ENCODE data around the gene ST8SIA1.
A peak's percentile ranks its signal among the peaks of the same experiment; 100 is the strongest.

ST8SIA1 gene

GRCh38 chr12:22312336-22312735 is 22.2 kb downstream of the ST8SIA1 start:
- H3K9ac ChIP-seq (ENCODE audit: low read depth in 1 of 2, low read length in 2 of 2) = no peak overlapping the region
- H3K4me3 ChIP-seq (ENCODE audit: low read length in 2 of 2) = no peak overlapping the region
- no peak overlapping the region for H3K27ac ChIP-seq (ENCODE audit: low read depth in 2 of 2, low read length in 2 of 2)
- no peaks in the 10 kb centered on the region for H3K27me3 ChIP-seq (ENCODE audit: control insufficient read depth in 2 of 2, insufficient read depth in 2 of 2, low read length in 2 of 2)
- H3K9me3 ChIP-seq (ENCODE audit: control insufficient read depth in 2 of 2, low read length in 2 of 2) = no peaks in the 10 kb centered on the region
- H3K4me1 ChIP-seq (ENCODE audit: control insufficient read depth in 2 of 2, insufficient read depth in 2 of 2, low read length in 2 of 2) = no peaks in the 10 kb centered on the region
- H3K36me3 ChIP-seq (ENCODE audit: control insufficient read depth in 2 of 2, insufficient read depth in 2 of 2, low read length in 2 of 2) = no peaks in the 10 kb centered on the region

- no peaks in the 10 kb centered on the region for H3K4me1 ChIP-seq (ENCODE audit: control insufficient read depth in 2 of 2, insufficient read depth in 2 of 2, low read length in 2 of 2)
- H3K4me3 ChIP-seq (ENCODE audit: low read length in 2 of 2) = no peak overlapping the region
- no peaks in the 10 kb centered on the region for H3K9me3 ChIP-seq (ENCODE audit: control insufficient read depth in 2 of 2, low read length in 2 of 2)
- H3K27ac ChIP-seq (ENCODE audit: low read depth in 2 of 2, low read length in 2 of 2) = no peak overlapping the region
- H3K9ac ChIP-seq (ENCODE audit: low read depth in 1 of 2, low read length in 2 of 2) = no peak overlapping the region
- H3K27me3 ChIP-seq (ENCODE audit: control insufficient read depth in 2 of 2, insufficient read depth in 2 of 2, low read length in 2 of 2) = no peaks in the 10 kb centered on the region
- no peaks in the 10 kb centered on the region for H3K36me3 ChIP-seq (ENCODE audit: control insufficient read depth in 2 of 2, insufficient read depth in 2 of 2, low read length in 2 of 2)
These were observed 23.8 kb downstream of the ST8SIA1 start for GRCh38 chr12:22310709-22311108.

- no peak overlapping the region for H3K9ac ChIP-seq (ENCODE audit: low read depth in 1 of 2, low read length in 2 of 2)
- no peaks in the 10 kb centered on the region for H3K4me1 ChIP-seq (ENCODE audit: control insufficient read depth in 2 of 2, insufficient read depth in 2 of 2, low read length in 2 of 2)
- H3K36me3 ChIP-seq (ENCODE audit: control insufficient read depth in 2 of 2, insufficient read depth in 2 of 2, low read length in 2 of 2) = no peaks in the 10 kb centered on the region
- H3K27me3 ChIP-seq (ENCODE audit: control insufficient read depth in 2 of 2, insufficient read depth in 2 of 2, low read length in 2 of 2) = no peaks in the 10 kb centered on the region
- no peak overlapping the region for H3K27ac ChIP-seq (ENCODE audit: low read depth in 2 of 2, low read length in 2 of 2)
- no peaks in the 10 kb centered on the region for H3K9me3 ChIP-seq (ENCODE audit: control insufficient read depth in 2 of 2, low read length in 2 of 2)
- no peak overlapping the region for H3K4me3 ChIP-seq (ENCODE audit: low read length in 2 of 2)
These were observed 24.2 kb downstream of the ST8SIA1 start for GRCh38 chr12:22310275-22310674.

- H3K9me3 ChIP-seq (ENCODE audit: control insufficient read depth in 2 of 2, low read length in 2 of 2) = no peaks in the 10 kb centered on the region
- no peak overlapping the region for H3K4me3 ChIP-seq (ENCODE audit: low read length in 2 of 2)
- no peaks in the 10 kb centered on the region for H3K27me3 ChIP-seq (ENCODE audit: control insufficient read depth in 2 of 2, insufficient read depth in 2 of 2, low read length in 2 of 2)
- no peaks in the 10 kb centered on the region for H3K4me1 ChIP-seq (ENCODE audit: control insufficient read depth in 2 of 2, insufficient read depth in 2 of 2, low read length in 2 of 2)
- no peak overlapping the region for H3K27ac ChIP-seq (ENCODE audit: low read depth in 2 of 2, low read length in 2 of 2)
- no peak overlapping the region for H3K9ac ChIP-seq (ENCODE audit: low read depth in 1 of 2, low read length in 2 of 2)
- no peaks in the 10 kb centered on the region for H3K36me3 ChIP-seq (ENCODE audit: control insufficient read depth in 2 of 2, insufficient read depth in 2 of 2, low read length in 2 of 2)
These were observed 26.7 kb downstream of the ST8SIA1 start for GRCh38 chr12:22307811-22308210.

- H3K4me3 ChIP-seq (ENCODE audit: low read length in 2 of 2) = no peak overlapping the region
- H3K27me3 ChIP-seq (ENCODE audit: control insufficient read depth in 2 of 2, insufficient read depth in 2 of 2, low read length in 2 of 2) = no peaks in the 10 kb centered on the region
- H3K4me1 ChIP-seq (ENCODE audit: control insufficient read depth in 2 of 2, insufficient read depth in 2 of 2, low read length in 2 of 2) = no peaks in the 10 kb centered on the region
- H3K9me3 ChIP-seq (ENCODE audit: control insufficient read depth in 2 of 2, low read length in 2 of 2) = no peaks in the 10 kb centered on the region
- no peak overlapping the region for H3K27ac ChIP-seq (ENCODE audit: low read depth in 2 of 2, low read length in 2 of 2)
- no peak overlapping the region for H3K9ac ChIP-seq (ENCODE audit: low read depth in 1 of 2, low read length in 2 of 2)
- H3K36me3 ChIP-seq (ENCODE audit: control insufficient read depth in 2 of 2, insufficient read depth in 2 of 2, low read length in 2 of 2) = no peaks in the 10 kb centered on the region
These were observed 28.2 kb downstream of the ST8SIA1 start for GRCh38 chr12:22306311-22306710.

GRCh38 chr12:22304341-22304740 is 30.2 kb downstream of the ST8SIA1 start:
- Histone ChIP-seq H3K36me3 (ENCODE audit: control insufficient read depth in 2 of 2, insufficient read depth in 2 of 2, low read length in 2 of 2) (no peaks in the 10 kb centered on the region), H3K27ac (ENCODE audit: low read depth in 2 of 2, low read length in 2 of 2) (peak overlapping the region in 1 of 2 donors; percentile 4), H3K27me3 (ENCODE audit: control insufficient read depth in 2 of 2, insufficient read depth in 2 of 2, low read length in 2 of 2) (no peaks in the 10 kb centered on the region), H3K9ac (ENCODE audit: low read depth in 1 of 2, low read length in 2 of 2) (no peak overlapping the region), H3K4me1 (ENCODE audit: control insufficient read depth in 2 of 2, insufficient read depth in 2 of 2, low read length in 2 of 2) (no peaks in the 10 kb centered on the region), H3K4me3 (ENCODE audit: low read length in 2 of 2) (no peak overlapping the region), H3K9me3 (ENCODE audit: control insufficient read depth in 2 of 2, low read length in 2 of 2) (peaks cover 0 to 2% of the 10 kb centered on the region in 2 donors)

- Histone ChIP-seq H3K4me1 (ENCODE audit: control insufficient read depth in 2 of 2, insufficient read depth in 2 of 2, low read length in 2 of 2) (no peaks in the 10 kb centered on the region), H3K27ac (ENCODE audit: low read depth in 2 of 2, low read length in 2 of 2) (no peak overlapping the region)
These were observed 35.1 kb downstream of the ST8SIA1 start for GRCh38 chr12:22299294-22299912.

GRCh38 chr12:22289250-22289649 is 45.3 kb downstream of the ST8SIA1 start:
- Histone ChIP-seq H3K4me1 (ENCODE audit: control insufficient read depth in 2 of 2, insufficient read depth in 2 of 2, low read length in 2 of 2) (no peaks in the 10 kb centered on the region), H3K27ac (ENCODE audit: low read depth in 2 of 2, low read length in 2 of 2) (no peak overlapping the region), H3K4me3 (ENCODE audit: low read length in 2 of 2) (no peak overlapping the region), H3K9me3 (ENCODE audit: control insufficient read depth in 2 of 2, low read length in 2 of 2) (no peaks in the 10 kb centered on the region), H3K9ac (ENCODE audit: low read depth in 1 of 2, low read length in 2 of 2) (no peak overlapping the region), H3K27me3 (ENCODE audit: control insufficient read depth in 2 of 2, insufficient read depth in 2 of 2, low read length in 2 of 2) (no peaks in the 10 kb centered on the region), H3K36me3 (ENCODE audit: control insufficient read depth in 2 of 2, insufficient read depth in 2 of 2, low read length in 2 of 2) (no peaks in the 10 kb centered on the region)

More at GRCh38 chr12:22299294-22299912, 35.1 kb downstream of the ST8SIA1 start:
- peaks cover 0 to 2% of the 10 kb centered on the region in 2 donors for H3K9me3 ChIP-seq (ENCODE audit: control insufficient read depth in 2 of 2, low read length in 2 of 2)
- H3K4me3 ChIP-seq (ENCODE audit: low read length in 2 of 2) = no peak overlapping the region
- H3K9ac ChIP-seq (ENCODE audit: low read depth in 1 of 2, low read length in 2 of 2) = no peak overlapping the region
- no peaks in the 10 kb centered on the region for H3K36me3 ChIP-seq (ENCODE audit: control insufficient read depth in 2 of 2, insufficient read depth in 2 of 2, low read length in 2 of 2)
- H3K27me3 ChIP-seq (ENCODE audit: control insufficient read depth in 2 of 2, insufficient read depth in 2 of 2, low read length in 2 of 2) = no peaks in the 10 kb centered on the region

- H3K4me3 ChIP-seq (ENCODE audit: low read length in 2 of 2) = no peak overlapping the region
- H3K27ac ChIP-seq (ENCODE audit: low read depth in 2 of 2, low read length in 2 of 2) = no peak overlapping the region
These were observed 46.5 kb downstream of the ST8SIA1 start for GRCh38 chr12:22287776-22288621.

GRCh38 chr12:22287101-22287500 is 47.4 kb downstream of the ST8SIA1 start:
- H3K36me3 ChIP-seq (ENCODE audit: control insufficient read depth in 2 of 2, insufficient read depth in 2 of 2, low read length in 2 of 2) = no peaks in the 10 kb centered on the region
- no peak overlapping the region for H3K27ac ChIP-seq (ENCODE audit: low read depth in 2 of 2, low read length in 2 of 2)
- H3K9me3 ChIP-seq (ENCODE audit: control insufficient read depth in 2 of 2, low read length in 2 of 2) = no peaks in the 10 kb centered on the region
- no peak overlapping the region for H3K9ac ChIP-seq (ENCODE audit: low read depth in 1 of 2, low read length in 2 of 2)
- no peaks in the 10 kb centered on the region for H3K4me1 ChIP-seq (ENCODE audit: control insufficient read depth in 2 of 2, insufficient read depth in 2 of 2, low read length in 2 of 2)
- no peak overlapping the region for H3K4me3 ChIP-seq (ENCODE audit: low read length in 2 of 2)
- no peaks in the 10 kb centered on the region for H3K27me3 ChIP-seq (ENCODE audit: control insufficient read depth in 2 of 2, insufficient read depth in 2 of 2, low read length in 2 of 2)

More at GRCh38 chr12:22287776-22288621, 46.5 kb downstream of the ST8SIA1 start:
- no peaks in the 10 kb centered on the region for H3K9me3 ChIP-seq (ENCODE audit: control insufficient read depth in 2 of 2, low read length in 2 of 2)
- no peaks in the 10 kb centered on the region for H3K4me1 ChIP-seq (ENCODE audit: control insufficient read depth in 2 of 2, insufficient read depth in 2 of 2, low read length in 2 of 2)
- no peak overlapping the region for H3K9ac ChIP-seq (ENCODE audit: low read depth in 1 of 2, low read length in 2 of 2)
- no peaks in the 10 kb centered on the region for H3K27me3 ChIP-seq (ENCODE audit: control insufficient read depth in 2 of 2, insufficient read depth in 2 of 2, low read length in 2 of 2)
- no peaks in the 10 kb centered on the region for H3K36me3 ChIP-seq (ENCODE audit: control insufficient read depth in 2 of 2, insufficient read depth in 2 of 2, low read length in 2 of 2)
